GM21529 (cell line): ENCODE results near the gene DSTN.
A peak's percentile ranks its signal among the peaks of the same experiment; 100 is the strongest.

Source experiments
- ATAC-seq: cut with Tn5 transposase; IDR thresholded peaks from one replicate; pipeline ENCODE4 v1.9.1; 2021; ENCODE audit not compliant: unreplicated experiment

DSTN gene

GRCh38 chr20:17569616-17570346 lies at the start of gene DSTN:
DSTN (plus strand) TSS chr20:17570075; CDS start chr20:17570209, 134 bp downstream.
- ATAC-seq, result peak; percentile 84

DNA sequence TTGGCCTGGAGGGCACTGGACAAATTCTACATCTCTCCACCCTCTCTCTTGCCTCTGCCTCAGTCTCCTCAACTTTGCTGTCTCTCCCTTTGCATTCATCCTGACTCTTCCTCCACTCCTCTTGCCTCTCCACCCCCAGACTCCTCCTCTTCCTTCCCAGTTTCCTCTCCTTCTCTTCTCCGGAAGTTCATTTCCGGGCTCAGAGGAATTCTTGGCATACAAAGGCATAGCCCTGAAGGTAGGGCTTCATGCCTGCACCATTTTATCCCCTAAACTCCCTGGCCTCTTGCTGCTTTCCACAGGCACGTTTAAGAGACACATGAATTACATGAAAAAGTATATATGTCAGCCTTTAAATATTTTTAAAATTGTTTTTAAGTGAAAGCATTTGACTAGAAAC lies 49.3 kb upstream of the DSTN start:
- no peak for ATAC-seq

GRCh38 chr20:17522528-17522927 lies 47.3 kb upstream of the DSTN start:
- no peak for ATAC-seq

GRCh38 chr20:17523326-17523725 lies 46.5 kb upstream of the DSTN start:
- no peak for ATAC-seq

GRCh38 chr20:17524560-17524959 lies 45.3 kb upstream of the DSTN start:
- ATAC-seq, result no peak

DNA sequence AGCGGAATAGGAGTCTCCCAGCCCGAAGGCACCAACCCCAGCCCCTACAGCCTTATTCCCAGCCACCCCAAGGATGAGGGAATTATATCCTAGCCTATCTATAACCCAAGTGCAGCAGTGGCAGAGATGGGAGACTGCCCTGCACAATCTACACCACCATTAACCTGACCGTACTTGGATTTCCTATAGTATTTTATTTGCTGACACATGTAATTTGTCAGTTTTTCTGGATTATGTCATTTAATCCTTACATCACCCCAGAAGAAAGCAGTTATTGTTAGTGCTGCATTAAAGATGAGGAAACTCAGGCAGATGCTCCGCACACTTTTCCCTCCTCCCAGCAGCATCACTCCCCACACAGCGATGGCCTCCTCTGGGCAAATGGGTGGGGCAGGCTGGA lies 44.7 kb upstream of the DSTN start:
- no peak for ATAC-seq

DNA sequence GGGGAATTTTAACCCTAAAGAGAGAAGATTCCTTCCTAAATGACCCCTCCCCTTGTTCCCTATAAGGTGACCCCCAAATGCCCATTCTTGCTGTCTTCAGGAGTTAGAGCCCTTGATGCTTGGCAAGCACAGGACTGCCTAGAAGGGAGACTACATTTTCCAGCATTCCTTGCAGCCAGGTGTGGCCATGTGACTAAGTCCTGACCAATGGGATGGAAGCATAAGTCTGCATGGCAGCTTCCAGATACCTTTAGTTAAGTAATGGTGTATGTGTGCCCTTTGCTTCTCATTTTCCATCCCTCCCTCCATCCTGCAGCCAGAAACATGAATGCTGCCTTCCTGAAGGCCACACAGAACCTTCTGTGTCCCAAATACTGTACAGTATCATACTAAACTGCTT lies 44.2 kb upstream of the DSTN start:
- no peak for ATAC-seq

DNA sequence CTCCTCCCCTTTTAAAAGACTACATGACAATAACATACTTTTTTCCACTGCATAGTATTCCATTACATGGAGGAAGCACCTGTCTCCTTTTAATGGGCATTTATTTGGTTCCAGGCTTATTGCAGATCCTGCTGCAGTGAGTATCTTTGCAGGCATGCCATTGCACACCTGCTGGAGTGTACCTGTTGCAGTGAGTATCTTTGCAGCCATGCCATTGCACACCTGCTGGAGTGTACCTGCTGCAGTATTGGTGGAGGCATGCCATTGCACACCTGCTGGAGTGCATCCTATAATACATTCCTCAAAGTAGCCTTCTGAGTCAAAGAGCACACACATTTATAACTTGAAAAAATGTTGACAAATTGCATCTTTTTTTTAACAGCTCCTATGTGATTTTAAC lies 40.3 kb upstream of the DSTN start:
- ATAC-seq, result no peak

DNA sequence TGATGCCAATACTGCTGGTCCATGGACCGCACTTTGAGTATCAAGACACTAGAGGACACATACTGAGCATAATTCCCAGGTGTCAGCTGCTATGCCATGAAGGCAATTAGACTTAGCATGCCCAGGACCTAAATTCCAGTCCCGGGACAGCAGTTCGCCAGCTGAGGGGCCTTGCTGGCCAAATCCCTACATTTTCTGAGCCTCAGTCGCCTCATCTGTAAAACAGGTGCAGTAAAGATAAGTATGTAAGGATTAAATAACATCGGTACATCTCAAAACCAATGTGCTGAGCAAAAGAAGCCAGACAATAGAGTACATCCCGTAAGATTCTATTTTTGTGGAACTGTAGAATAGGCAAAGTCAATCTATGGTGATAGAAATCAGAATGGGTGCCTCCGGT lies 39.7 kb upstream of the DSTN start:
- no peak for ATAC-seq

GRCh38 chr20:17530716-17531664 lies 38.9 kb upstream of the DSTN start, which contains the start of gene BFSP1:
BFSP1 (minus strand) TSS chr20:17531379; CDS start chr20:17531329, 50 bp downstream.
- ATAC-seq, result no peak

DNA sequence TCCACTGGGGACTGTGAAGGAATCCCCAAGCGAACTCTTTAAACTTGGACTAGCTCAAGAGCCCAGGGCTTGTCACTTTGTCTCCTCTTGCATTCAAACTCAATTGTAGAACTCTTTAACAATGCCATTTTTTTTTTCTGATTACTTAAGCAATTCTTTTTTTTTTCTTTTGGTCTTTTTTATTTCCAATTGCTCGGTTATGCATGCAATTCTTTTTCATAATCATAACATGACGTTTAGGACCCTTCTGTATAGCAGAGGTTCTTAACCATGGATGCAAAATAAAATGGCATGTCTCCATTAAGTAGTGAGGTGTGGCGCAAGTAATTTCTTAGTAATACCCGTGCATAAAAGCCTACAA lies 38.2 kb upstream of the DSTN start:
- no peak for ATAC-seq

- ATAC-seq, result no peak
Measured at GRCh38 chr20:17533396-17533795, 36.5 kb upstream of the DSTN start.

GRCh38 chr20:17534077-17534476 lies 35.8 kb upstream of the DSTN start:
- ATAC-seq, result no peak

DNA sequence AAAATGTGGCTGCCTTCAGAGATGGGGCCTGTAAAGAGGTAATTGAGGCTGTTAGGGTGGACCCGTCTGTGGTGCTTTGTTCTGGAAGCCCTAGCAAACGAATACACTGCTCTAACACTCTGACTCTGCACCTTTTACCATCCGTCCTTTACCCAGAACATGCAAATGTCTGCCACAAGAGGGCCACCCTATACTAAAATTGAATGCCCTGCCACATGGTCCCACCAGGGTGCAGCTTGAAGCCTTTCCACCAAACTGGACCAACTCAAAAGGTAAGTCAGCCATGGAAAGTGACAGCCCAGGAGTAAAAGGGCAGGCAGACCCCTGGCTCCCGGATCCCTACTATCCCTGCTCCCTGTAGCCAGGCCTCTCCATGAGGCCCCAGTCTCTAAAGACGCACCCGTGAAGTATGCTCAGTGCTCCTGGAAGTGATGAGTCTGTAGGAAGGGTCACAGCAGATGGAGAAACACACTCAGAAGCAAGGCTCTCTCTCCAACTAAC lies 32.9 kb upstream of the DSTN start:
- ATAC-seq, result peak; percentile 91

DNA sequence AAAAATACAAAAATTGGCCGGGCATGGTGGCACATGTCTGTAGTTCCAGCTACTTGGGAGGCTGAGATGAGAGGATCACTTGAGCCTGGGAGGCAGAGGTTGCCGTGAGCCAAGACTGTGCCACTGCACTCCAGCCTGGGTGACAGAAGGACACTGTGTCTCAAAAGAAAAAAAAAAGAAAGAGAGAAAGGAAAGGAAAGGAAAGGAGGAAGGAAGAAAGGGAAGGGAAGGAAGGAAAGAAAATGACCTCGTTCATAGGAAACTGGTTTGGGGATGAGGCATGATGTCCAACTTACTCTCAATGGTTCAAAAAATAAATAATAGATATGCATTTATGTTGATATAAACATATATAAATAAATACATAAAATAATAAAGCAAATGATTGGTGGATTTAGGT lies 31.9 kb upstream of the DSTN start:
- ATAC-seq, result no peak

DNA sequence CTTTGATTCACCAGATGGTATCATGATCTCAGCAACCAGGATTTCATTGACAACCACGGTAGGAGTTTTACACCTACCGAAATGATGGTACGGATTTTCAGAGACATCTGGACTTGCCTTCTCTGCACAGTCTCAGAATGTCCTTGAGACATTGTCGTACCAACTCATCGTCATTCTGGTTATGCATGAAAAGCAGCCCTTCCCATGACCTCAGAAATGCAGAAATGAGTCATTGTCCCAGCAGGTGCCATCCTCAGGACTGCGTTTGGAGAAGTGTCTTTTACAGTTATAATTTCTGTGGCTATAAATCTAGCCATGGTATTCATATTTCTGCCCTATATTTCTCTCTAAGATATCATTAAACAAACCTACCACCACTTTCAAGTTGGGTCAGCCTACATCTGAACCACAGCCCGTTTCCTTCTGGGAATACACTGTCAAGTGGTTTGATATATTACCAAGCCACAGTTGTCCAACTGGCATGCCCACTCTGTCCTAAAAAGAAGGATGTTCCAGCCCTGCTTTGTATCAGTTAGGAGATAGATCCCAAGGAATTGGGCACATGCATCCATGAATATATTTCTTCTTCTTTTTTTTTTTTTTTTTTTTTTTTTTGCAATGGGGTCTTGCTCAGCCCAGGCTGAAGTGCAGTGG lies 31.2 kb upstream of the DSTN start:
- peak; percentile 80 for ATAC-seq

DNA sequence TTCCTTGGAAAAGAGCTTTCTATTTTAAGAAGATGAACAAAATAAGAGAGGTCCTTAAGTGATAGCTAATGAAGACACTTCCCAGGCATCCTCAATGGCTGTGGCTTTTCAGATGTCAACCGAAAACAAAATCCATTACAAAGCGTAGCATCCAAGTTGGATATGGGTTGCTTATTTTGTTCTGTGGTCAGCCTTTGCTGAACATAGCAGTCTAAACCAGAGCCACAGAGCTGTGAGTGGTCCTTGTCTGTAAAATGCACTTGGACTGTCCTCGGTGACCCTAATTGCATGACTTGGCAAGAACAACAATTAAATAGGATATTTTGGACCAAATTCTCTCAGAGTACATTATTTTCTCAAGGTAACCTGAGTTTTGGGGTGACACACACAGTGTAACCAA lies 28.3 kb upstream of the DSTN start:
- ATAC-seq, result no peak

DNA sequence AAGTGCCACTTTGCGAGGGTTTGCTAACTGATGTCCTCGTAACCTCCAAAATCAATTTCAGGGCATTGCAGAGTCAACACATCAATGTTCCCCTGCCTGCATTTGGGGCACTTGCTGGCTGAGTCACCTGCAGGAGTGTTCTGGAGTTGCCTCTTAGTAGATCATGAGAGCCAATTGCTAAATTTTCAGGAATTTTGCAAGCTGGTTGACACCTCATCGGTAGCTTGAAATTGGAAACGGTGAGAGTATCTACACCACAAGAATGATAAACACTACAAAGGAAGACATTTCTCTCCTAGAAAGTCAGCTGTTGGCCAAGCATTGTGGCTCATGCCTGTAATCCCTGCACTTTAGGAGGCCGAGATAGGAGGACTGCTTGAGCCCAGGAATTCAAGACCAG lies 27.9 kb upstream of the DSTN start:
- no peak for ATAC-seq

- ATAC-seq, result no peak
Measured at GRCh38 chr20:17542481-17542880, 27.4 kb upstream of the DSTN start.

GRCh38 chr20:17542993-17543412 lies 26.9 kb upstream of the DSTN start:
- no peak for ATAC-seq

DNA sequence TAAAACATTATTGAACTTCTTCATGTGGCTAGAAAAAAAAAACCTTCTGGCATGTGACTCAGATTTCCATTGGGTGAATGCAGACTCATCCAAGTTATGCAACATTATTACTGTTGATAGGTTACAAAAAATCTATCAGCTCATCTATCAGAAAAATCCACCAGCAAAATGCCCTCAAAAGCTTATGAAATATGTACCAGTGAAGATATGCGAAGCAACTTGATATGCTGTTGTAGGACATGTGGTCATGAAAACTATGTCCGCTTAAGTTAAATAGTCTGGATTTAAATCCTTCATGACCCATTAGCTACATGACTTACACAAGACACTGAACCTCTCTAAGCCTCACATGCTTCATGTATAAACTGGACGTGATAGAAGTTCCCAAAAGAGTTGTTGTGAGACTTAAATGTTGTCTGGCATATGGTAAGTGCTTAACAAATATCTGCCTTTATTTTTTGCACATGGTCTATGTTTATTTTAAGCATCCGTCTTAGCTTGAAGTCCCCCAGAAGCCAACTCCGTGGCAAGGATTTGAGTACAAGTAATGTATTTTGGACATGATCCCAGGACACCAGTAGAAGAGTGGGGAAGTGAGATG lies 26.2 kb upstream of the DSTN start:
- ATAC-seq, result no peak
